PC-9 (cell line): ENCODE data around the gene EDC3.

Source experiments
- CTCF ChIP-seq: fragments of 200-600 bp; sonication (generic); conservative IDR thresholded peaks from 2 replicates; pipeline ENCODE4 v1.6.1; 2017; ENCODE audit warnings: mixed run types, antibody characterized with exemption, mild to moderate bottlenecking, moderate library complexity
- EZH2 ChIP-seq: fragments of 200-600 bp; sonication (generic); IDR thresholded peaks from 2 replicates; pipeline ENCODE4 v1.8.0; 2017; ENCODE audit warnings: antibody characterized with exemption, low read depth

- no peak for TF ChIP-seq CTCF
- no peak for TF ChIP-seq EZH2
These were observed 49.3 kb downstream of the EDC3 start for GRCh38 chr15:74646480-74646879.
